GM12892 (cell line): ENCODE data around the gene KRT76.

ENCODE experiments used
- DNase-seq: peaks from one replicate; pipeline ENCODE4 v3.0.0; 2011; ENCODE audit not compliant: insufficient read length
- FAIRE-seq: peaks from 2 replicates; lab custom pipeline; 2011; peaks lifted over from hg19 to GRCh38; lab: Jason Lieb, UNC
- POLR2A ChIP-seq: IDR thresholded peaks from 2 replicates; pipeline ENCODE4 v1.6.1; 2011; ENCODE audit warnings: low read depth, low read length, control low read depth
- POLR2AphosphoS5 ChIP-seq: IDR thresholded peaks from 2 replicates; pipeline ENCODE4 v1.6.1; 2011; ENCODE audit warnings: low read depth, low read length, control low read depth
- TAF1 ChIP-seq: IDR thresholded peaks from 2 replicates; pipeline ENCODE4 v1.6.1; 2011; ENCODE audit warnings: low read depth, mild to moderate bottlenecking, control low read depth, low read length, borderline replicate concordance

The KRT76 gene

DNA sequence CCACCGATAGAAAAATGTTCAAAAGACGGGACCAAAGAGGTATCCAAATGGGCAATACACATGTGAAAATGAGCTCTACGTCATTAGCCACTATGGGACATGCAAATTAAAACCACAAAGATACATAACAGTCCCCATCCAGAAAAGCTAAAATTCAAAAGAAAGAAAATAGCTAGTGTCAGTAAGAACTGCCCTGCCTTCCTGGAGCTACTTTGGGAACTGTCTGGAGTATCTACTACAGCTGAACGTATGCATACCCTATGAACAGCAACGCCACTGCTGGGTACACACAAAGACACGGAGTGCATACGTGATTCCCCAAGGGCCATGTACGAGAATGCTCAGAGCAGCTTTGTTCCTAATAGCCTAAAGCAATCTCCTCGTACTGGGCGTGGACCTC, 48.0 kb downstream of the KRT76 start:
- FAIRE-seq = no peak
- DNase-seq = no peak
- TF ChIP-seq TAF1 (no peak), POLR2AphosphoS5 (no peak), POLR2A (no peak)

DNA sequence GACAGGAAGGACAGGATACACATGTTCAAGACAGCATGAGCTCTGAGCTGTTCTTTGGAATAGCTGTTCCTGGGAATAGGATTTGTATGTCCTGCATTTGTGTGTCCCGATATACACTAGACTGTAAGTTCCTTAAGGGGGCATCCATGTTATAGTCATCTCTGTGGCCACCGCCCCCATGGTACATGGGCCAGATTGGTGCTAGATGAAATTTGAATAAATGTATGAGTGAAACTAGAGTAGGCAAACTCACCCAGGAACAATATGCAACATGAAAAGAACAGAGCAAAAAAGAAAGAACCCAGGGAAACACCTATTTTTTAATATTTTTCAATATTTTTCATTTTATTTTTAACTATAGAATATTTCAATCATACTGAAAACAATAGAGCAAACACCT, 48.8 kb downstream of the KRT76 start:
- TF ChIP-seq TAF1 = no peak
- TF ChIP-seq POLR2A = no peak
- no peak for TF ChIP-seq POLR2AphosphoS5
- no peak for FAIRE-seq
- DNase-seq = no peak

DNA sequence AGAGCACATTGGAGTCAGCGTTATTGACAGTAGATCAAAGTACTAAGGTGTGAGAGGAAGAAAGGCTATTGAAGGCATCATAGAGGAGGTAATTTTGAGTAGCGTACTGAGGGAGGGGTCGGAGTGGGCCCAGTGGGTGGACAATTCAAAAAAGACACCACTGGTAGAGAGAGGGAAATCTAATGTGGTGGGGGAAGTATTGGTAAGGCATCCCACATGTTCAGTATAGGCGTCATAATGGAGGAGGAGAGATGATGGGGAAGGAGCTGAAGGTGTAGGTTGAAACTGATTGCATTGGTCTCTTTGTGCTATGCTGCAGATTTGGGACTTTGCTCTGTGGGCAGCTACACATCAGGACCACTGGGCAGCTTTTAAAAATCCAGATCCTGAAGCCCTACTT, 50.1 kb downstream of the KRT76 start:
- DNase-seq (no peak), FAIRE-seq (no peak)
- no peak for TF ChIP-seq TAF1
- TF ChIP-seq POLR2A = no peak
- no peak for TF ChIP-seq POLR2AphosphoS5

DNA sequence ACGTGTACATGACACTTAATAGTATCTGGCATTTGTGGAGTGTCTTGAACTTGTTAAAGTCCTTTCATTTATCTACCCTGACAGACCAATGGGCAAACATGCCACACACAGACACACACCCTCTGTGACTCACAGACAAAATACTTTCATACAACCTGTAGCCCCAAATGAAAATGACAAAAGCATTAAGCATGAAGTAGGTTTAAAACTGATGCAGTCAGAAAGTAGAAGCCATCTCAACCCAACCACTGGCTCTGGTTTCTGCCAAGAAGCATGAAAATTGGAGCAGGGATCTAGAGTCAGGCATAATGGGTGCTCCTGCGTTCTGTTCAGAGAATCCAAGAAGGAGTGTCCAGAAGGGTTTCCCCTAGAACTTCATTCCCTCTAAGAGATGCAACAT, 50.7 kb downstream of the KRT76 start:
- DNase-seq (no peak), FAIRE-seq (no peak)
- TF ChIP-seq POLR2A = no peak
- no peak for TF ChIP-seq TAF1
- TF ChIP-seq POLR2AphosphoS5 = no peak

DNA sequence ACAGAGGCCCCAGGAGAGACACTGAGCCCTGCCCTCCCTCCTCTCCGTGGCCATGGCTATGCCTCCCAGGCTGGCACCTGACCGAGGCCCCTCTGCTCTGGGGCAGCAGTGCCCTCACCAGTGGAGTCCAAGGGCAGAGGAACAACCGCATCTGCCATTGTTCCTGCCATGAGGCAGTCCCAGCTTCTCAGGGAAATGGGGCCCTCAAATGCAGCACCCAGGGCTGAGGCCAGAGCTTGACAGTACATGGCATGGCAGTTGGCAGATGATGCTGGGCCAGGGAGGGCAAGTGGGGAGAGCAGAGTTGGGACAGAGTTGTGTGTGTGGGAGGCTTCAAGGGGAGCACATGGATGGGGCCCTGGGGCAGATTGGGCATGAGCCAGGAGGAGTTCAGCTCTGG, 52.8 kb downstream of the KRT76 start:
- FAIRE-seq (no peak), DNase-seq (no peak)
- no peak for TF ChIP-seq POLR2A
- TF ChIP-seq TAF1 = no peak
- TF ChIP-seq POLR2AphosphoS5 = no peak

DNA sequence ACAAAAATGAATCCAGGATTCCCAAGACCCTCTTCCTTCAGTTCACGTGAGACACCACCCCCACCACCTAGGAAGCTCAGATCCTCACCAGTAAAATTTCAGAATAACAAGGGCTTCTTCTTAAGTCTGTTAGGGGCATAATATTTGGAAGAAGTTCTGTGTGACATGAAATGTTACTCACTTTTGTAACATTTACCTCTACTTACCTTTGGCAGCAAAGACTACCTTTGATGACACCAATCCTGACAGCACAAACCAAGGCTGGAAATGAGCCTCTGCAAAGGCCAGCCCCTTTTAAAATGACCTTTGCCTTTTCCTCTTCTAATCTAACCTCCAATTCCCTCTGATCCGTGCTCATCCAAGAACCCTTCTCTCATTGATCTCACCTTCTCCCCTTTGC, 54.5 kb downstream of the KRT76 start:
- TF ChIP-seq POLR2A (no peak), POLR2AphosphoS5 (no peak), TAF1 (no peak)
- FAIRE-seq (no peak), DNase-seq (no peak)

DNA sequence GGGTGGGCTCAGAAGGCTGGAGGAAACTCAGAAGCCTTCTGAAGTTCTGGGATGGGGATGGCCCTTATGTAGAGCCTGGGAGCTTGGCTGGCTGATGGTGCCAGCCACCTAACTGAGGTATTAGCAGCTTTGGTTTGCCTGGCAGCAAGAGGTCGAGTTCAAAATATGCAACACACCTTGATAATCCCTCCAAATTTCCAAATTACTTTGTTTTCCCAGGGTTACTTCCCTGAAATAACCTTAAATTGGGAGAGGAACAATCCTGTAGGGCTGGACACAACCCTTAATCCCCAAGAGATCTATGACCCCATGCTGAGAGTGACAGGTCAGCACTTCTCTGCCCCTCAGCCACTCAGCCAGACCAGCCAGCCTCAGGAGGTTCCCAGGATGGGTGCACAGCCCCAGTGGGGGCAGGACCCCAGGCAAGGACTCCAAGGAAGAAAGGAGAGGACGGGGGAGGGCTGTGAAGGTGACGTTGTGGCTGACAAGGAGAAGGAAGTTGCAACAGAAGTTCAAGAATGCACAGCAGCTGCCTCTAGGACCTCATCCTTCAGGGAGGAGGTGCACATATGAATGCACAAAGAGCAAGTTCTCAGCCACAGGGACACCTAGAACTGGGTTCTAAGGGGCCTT, 55.2 kb downstream of the KRT76 start:
- FAIRE-seq (no peak), DNase-seq (no peak)
- no peak for TF ChIP-seq POLR2AphosphoS5
- no peak for TF ChIP-seq TAF1

DNA sequence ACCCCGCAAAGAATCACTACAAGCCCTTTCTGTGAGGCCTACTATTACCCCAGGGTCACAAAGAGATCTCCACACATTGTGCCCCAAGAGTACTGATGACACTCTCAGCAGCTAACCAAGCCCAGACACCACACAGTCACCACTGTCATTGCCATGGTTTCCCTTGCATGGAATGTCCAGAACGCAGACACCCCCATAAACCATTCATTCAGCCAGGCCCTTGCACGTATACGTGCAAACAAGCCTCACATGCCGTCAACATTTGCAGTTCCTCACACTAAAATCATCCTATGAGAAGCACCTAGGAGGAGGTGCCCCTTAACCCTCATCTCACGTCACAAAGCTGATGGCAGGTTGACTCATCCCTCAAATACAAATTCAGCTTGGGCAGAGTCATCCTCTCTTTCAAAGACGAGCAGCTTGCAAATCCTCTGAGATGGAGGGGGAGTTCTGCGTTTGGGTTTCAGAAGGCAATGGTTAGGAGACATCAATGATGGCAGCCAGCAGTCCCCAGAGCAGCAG, 56.7 kb downstream of the KRT76 start:
- FAIRE-seq (no peak), DNase-seq (no peak)
- TF ChIP-seq POLR2AphosphoS5 (no peak), POLR2A (no peak), TAF1 (no peak)
